GM12864 (cell line): ENCODE data around the gene SLC9A7.

Source experiments
- DNase-seq: peaks from one replicate; pipeline ENCODE4 v3.0.0-alpha.2; 2011; ENCODE audit warnings: low read depth
- H3K4me3 ChIP-seq: 2 replicates; pipeline ENCODE4 v1.5.1; 2011; ENCODE audit warnings: mild to moderate bottlenecking, low read depth, low read length, control low read depth
- CTCF ChIP-seq: IDR thresholded peaks from 2 replicates; pipeline ENCODE4 v1.5.1; 2011; ENCODE audit warnings: low read depth, mild to moderate bottlenecking, moderate library complexity, low read length, control low read depth, inconsistent platforms; ENCODE audit errors: missing control alignments

Gene SLC9A7

GRCh38 chrX:46571423-46572339 lies 187.2 kb downstream of the SLC9A7 start:
- TF ChIP-seq CTCF: no peak
- H3K4me3 ChIP-seq: no peak overlapping the region; the same call in 1 of the 2 replicates
- no peak for DNase-seq

- no peak for TF ChIP-seq CTCF
- no peak overlapping the region for H3K4me3 ChIP-seq
- no peak for DNase-seq
Observed at GRCh38 chrX:46569621-46570020, 189.3 kb downstream of the SLC9A7 start.

DNA sequence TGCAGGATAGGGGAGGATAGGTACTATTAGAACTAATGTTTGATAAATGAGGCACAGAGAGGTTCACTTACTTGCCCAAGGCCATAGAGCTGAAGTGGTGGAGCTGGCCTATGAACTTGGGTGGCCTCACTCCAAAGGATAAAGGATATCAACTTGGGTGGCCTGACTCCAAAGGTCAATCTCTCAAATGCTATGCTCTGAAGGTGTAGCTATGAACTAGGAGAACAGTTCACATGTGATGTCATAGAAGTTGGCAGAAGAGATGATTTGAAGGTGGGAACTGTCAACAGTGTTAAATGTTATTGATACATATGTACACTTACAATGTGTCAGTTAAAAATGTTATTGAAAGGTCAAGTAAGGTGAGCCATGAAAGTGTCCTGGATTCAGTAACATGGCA lies 191.5 kb downstream of the SLC9A7 start:
- no peak for DNase-seq
- TF ChIP-seq CTCF: no peak
- H3K4me3 ChIP-seq: no peak overlapping the region

DNA sequence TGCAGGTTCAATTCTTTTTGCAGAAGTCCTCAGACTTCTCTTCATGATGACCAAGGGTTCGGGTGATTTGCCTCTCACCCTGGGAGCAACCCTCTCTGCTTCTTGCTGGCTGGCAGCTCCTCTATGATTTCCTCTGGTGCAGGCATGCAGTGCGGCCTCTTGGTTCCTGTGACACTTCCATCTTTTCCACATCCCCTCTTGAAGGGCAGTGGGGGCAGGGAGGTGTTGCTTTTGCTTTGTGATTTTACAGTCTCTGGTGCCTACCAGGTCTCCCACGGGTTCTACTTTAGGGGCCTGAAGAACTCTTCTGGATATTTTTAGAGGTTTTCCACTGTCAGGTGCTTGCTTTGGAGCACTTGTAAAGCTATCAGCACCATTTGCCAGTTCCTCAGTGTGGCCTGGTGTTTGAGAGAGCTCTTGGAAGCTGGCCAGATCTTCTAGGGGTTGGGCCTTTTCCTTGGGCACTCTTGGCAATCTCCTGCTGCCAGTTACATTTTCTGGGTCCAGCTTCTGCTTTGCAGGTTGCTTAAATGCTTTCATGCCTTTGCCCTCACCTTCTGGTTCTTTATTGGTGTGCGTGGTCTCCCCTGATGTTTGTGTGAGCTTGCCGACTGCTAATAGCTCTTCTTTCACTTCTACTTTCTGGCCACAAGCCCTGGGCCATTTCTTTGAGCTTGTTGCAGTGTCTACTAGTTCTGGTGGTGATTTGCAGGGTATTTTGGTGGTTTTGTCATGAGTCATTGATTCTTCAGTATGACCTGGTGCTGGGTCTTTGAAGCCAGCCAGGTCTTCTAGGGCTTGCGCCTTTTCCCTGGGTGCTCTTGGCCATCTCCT lies 196.9 kb downstream of the SLC9A7 start:
- H3K4me3 ChIP-seq: no peak overlapping the region
- no peak for TF ChIP-seq CTCF
- peak; percentile 85 for DNase-seq

DNA sequence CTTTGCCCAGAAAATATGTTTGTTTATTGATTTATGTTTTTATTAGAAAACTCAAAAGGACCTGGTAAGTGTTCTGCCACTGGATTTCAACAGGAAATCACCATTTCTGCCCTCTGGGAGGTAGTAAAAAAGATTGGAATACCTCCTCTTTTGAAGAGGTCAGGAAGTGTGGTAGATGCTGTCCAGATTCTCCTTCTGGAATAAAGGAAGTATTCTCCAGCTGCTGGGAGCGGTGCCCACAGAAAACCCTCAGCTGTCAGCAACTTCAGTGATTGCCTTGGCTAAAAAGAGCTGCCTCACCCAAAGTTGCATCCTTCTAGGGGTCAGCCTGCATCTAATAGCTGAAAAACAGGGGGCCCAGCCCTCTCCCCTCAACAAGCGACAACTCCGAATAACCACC lies 199.9 kb downstream of the SLC9A7 start:
- DNase-seq: no peak
- no peak overlapping the region for H3K4me3 ChIP-seq
- no peak for TF ChIP-seq CTCF

- H3K4me3 ChIP-seq: no peak overlapping the region
- no peak for DNase-seq
- TF ChIP-seq CTCF: no peak
Observed at GRCh38 chrX:46554942-46555341, 204.0 kb downstream of the SLC9A7 start.
